ENCODE data around the gene CRTC1.

- TF ChIP-seq CTCF (IDR thresholded peaks at IDR 0.05 in 4 of 5, conservative IDR thresholded peaks at IDR 0.05 in 1 of 5), result no peak
- no peak for TF ChIP-seq POLR2A (IDR thresholded peaks at IDR 0.05)
Measured at GRCh38 chr19:18794029-18794313, 110.5 kb downstream of the CRTC1 start.
